ENCODE measurements around the gene CASP6.

- TF ChIP-seq, protein P1, sequence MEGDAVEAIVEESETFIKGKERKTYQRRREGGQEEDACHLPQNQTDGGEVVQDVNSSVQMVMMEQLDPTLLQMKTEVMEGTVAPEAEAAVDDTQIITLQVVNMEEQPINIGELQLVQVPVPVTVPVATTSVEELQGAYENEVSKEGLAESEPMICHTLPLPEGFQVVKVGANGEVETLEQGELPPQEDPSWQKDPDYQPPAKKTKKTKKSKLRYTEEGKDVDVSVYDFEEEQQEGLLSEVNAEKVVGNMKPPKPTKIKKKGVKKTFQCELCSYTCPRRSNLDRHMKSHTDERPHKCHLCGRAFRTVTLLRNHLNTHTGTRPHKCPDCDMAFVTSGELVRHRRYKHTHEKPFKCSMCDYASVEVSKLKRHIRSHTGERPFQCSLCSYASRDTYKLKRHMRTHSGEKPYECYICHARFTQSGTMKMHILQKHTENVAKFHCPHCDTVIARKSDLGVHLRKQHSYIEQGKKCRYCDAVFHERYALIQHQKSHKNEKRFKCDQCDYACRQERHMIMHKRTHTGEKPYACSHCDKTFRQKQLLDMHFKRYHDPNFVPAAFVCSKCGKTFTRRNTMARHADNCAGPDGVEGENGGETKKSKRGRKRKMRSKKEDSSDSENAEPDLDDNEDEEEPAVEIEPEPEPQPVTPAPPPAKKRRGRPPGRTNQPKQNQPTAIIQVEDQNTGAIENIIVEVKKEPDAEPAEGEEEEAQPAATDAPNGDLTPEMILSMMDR (IDR thresholded peaks at IDR 0.05): no peak
- TF ChIP-seq POLR2AphosphoS5 (IDR thresholded peaks at IDR 0.05): no peak
- no peak for TF ChIP-seq EP300 (IDR thresholded peaks at IDR 0.05)
Measured at GRCh38 chr4:109658871-109659410, 44.3 kb downstream of the CASP6 start.

Data from esophagus muscularis mucosa (tissue), 4 donors.